Neutrophil (primary cell): ENCODE data around the gene HAVCR1.

ENCODE experiments used
- H3K27ac ChIP-seq: fragments of 200-600 bp; sonication (generic); 2 replicates; pipeline ENCODE4 v1.5.1; 2016; ENCODE audit warnings: mild to moderate bottlenecking, moderate library complexity
- H3K27me3 ChIP-seq: fragments of 200-600 bp; sonication (generic); 2 replicates; pipeline ENCODE4 v1.6.0; 2016; ENCODE audit warnings: mild to moderate bottlenecking
- H3K36me3 ChIP-seq: fragments of 200-600 bp; sonication (generic); 2 replicates; pipeline ENCODE4 v1.5.1; 2017
- H3K4me1 ChIP-seq, 2 experiments: fragments of 200-600 bp in 1 of 2; sonication (generic) in 1 of 2; 1 replicate in 1 of 2; 2 replicates in 1 of 2; pipeline versions ENCODE4 v1.5.1 to v1.6.1; 2013 to 2016; ENCODE audit warnings: low read depth in 1 of 2, low read length in 1 of 2, mild to moderate bottlenecking in 1 of 2, moderate library complexity in 1 of 2; ENCODE audit not compliant: control insufficient read depth in 1 of 2, insufficient read depth in 1 of 2
- H3K4me3 ChIP-seq, 2 experiments: fragments of 200-600 bp in 1 of 2; sonication (generic) in 1 of 2; 1 replicate in 1 of 2; 2 replicates in 1 of 2; pipeline ENCODE4 v1.5.1; 2013 to 2016; ENCODE audit warnings: low read depth in 1 of 2, low read length in 1 of 2, mild to moderate bottlenecking in 1 of 2, moderate library complexity in 1 of 2
- H3K9me3 ChIP-seq: fragments of 200-600 bp; sonication (generic); 2 replicates; pipeline ENCODE4 v1.5.1; 2016
- CTCF ChIP-seq: fragments of 200-600 bp; sonication (generic); IDR thresholded peaks from 2 replicates; pipeline ENCODE4 v1.5.1; 2016; ENCODE audit warnings: antibody characterized with exemption

Gene HAVCR1

GRCh38 chr5:157059093-157059539 is at the start of gene HAVCR1:
Gene HAVCR1 (minus strand): TSS chr5:157059116. CDS start chr5:157057943, 1,173 bp downstream.
- H3K4me1 ChIP-seq, result no peaks in the 10 kb centered on the region
- no peak within 1 kb of the TSS for H3K27ac ChIP-seq
- H3K4me3 ChIP-seq, result no peak within 1 kb of the TSS
- no peaks in the 10 kb centered on the region for H3K27me3 ChIP-seq
- H3K36me3 ChIP-seq, result no peaks in the 10 kb centered on the region
- no peaks in the 10 kb centered on the region for H3K9me3 ChIP-seq
- no peak for TF ChIP-seq CTCF

- Histone ChIP-seq H3K4me1 (peaks cover 5 to 11% of the 10 kb centered on the region in 2 experiments), H3K36me3 (no peaks in the 10 kb centered on the region), H3K9me3 (no peaks in the 10 kb centered on the region), H3K27ac (peak overlapping the region; percentile 41), H3K4me3 (no peak overlapping the region), H3K27me3 (no peaks in the 10 kb centered on the region)
- no peak for TF ChIP-seq CTCF
Observed at GRCh38 chr5:157107508-157107907, 48.6 kb upstream of the HAVCR1 start.

- Histone ChIP-seq H3K4me1 (peaks cover 5 to 11% of the 10 kb centered on the region in 2 experiments), H3K9me3 (no peaks in the 10 kb centered on the region), H3K27ac (peak overlapping the region; percentile 41), H3K27me3 (no peaks in the 10 kb centered on the region), H3K36me3 (no peaks in the 10 kb centered on the region), H3K4me3 (no peak overlapping the region)
- TF ChIP-seq CTCF, result no peak
Observed at GRCh38 chr5:157106630-157107461, 47.9 kb upstream of the HAVCR1 start.

GRCh38 chr5:157100140-157100679 is 41.3 kb upstream of the HAVCR1 start:
- no peak for TF ChIP-seq CTCF
- Histone ChIP-seq H3K4me1 (no peaks in the 10 kb centered on the region), H3K27ac (no peak overlapping the region), H3K9me3 (no peaks in the 10 kb centered on the region), H3K4me3 (no peak overlapping the region), H3K36me3 (no peaks in the 10 kb centered on the region), H3K27me3 (no peaks in the 10 kb centered on the region)

- TF ChIP-seq CTCF, result no peak
Observed at GRCh38 chr5:157088342-157088990, 29.6 kb upstream of the HAVCR1 start.

More at GRCh38 chr5:157088342-157088990, 29.6 kb upstream of the HAVCR1 start:
- Histone ChIP-seq H3K36me3 (no peaks in the 10 kb centered on the region), H3K4me1 (no peaks in the 10 kb centered on the region), H3K4me3 (no peak overlapping the region), H3K9me3 (no peaks in the 10 kb centered on the region), H3K27me3 (no peaks in the 10 kb centered on the region), H3K27ac (no peak overlapping the region)
